ENCODE measurements around the gene PLEKHA6. TPM values are rescaled to one million over a fixed set of nuclear protein-coding genes. Genes with fewer than 3 reads are reported as not detected.
"Not testable (repeated sequence)": the region's sequence is repeated elsewhere in the genome, so short reads cannot be mapped to it uniquely, and the experiment has no call there.

PLEKHA6 gene
- total RNA-seq, 2 experiments from 2014 or later = not detected

DNA sequence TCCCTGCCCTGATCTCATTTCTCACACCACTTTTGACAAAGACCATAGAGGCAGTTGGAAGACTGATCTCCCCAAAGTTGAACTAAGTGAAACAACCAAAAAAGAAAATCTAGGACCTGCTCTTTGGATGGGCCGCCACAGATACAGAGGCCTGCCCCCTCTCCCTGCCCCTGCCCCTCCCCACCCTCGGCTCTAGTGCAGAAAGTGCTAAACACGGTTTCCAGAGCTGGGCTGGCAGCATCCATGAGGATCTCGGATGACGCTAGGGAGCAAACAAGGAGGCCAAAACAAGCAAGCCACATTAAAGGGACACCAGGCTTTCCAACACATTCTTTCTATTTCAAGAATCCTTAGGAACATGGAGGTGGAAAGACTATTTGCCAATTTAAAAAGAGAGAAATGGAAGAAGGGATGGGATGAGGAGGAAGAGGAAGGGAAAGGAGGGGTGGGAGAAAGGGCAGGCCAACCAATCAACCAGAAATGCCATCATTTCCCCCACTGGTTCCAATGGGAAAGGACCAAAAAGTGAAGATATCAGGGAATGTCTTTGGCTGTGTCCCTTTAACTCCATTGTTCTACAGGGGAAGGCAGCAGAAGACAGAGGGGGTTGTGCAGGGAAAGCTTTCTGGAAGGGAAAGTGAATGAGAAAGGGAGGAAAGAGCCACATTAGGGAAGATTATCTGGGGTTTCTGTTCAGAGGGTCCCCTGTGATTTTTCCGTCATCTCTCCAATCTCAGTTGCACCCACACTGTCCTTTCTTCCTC is 107.6 kb downstream of the PLEKHA6 start:
- Mint-ChIP-seq H3K27ac (no peak overlapping the region), H3K4me3 (no peak overlapping the region), H3K36me3 (ENCODE audit: low read depth) (no peaks in the 10 kb centered on the region), H3K4me1 (no peaks in the 10 kb centered on the region), H3K27me3 (no peaks in the 10 kb centered on the region), H3K9me3 (no peaks in the 10 kb centered on the region)
- ChIA-PET CTCF (no interaction called here), POLR2A (no interaction called here)
- no peak for DNase-seq

DNA sequence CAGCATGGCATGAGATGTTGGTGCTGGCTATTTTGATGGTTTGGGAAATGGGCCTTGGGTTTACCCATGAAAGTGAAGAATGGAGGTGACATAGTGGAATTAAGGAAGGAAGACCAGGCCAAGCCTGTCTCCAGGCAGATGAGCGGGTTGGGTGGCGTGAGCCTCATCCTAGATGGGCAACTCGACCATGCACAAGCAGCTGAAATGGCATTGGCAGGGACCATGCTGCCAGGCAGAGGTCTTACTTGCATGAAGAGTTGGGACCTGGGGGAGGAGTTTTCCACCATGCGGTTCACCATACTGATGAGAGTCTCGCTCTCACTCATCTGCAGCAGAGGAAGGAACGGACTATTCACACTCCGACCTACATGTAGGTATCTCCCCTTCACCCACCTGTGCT is 108.4 kb downstream of the PLEKHA6 start:
- Mint-ChIP-seq H3K9me3 (no peaks in the 10 kb centered on the region), H3K4me1 (no peaks in the 10 kb centered on the region)

DNA sequence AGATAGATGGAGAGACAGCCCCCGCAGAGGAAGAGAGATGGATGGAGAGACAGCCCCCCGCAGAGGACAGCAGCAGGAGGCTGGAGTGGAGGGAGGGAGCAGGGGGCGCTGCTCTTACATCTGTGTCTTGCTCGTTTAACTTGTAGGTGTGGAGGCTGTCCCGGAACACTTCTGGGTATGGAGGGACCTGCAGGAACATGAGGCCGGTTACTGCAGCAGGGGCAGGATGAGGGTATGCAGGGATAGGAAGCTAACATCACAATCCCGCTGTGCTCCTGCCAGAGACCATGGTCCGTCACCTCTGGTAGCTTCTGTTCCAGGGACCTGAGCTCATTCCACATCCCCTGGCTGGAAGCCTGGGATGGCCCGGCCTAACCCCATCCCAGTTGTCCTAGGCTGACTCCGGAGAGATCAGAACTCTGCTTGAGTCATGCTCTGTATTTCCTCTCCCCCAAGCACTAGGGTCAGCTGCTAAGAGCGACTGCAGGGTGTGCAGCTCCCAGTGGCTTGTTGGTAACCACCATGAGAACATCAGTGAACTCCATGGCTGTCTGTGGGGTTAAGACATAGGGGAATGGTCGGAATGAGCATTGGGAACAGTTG is 109.2 kb downstream of the PLEKHA6 start:
- Mint-ChIP-seq H3K4me3 (no peak overlapping the region), H3K36me3 (ENCODE audit: low read depth) (no peaks in the 10 kb centered on the region), H3K27ac (no peak overlapping the region), H3K9me3 (no peaks in the 10 kb centered on the region), H3K4me1 (no peaks in the 10 kb centered on the region), H3K27me3 (no peaks in the 10 kb centered on the region)
- CTCF ChIA-PET = no interaction called here
- DNase-seq = no peak
- POLR2A ChIA-PET = no interaction called here

More for the DNA sequence above, 108.4 kb downstream of the PLEKHA6 start:
- ChIA-PET POLR2A (no interaction called here), CTCF (no interaction called here)
- Mint-ChIP-seq H3K27me3 (no peaks in the 10 kb centered on the region), H3K27ac (no peak overlapping the region), H3K4me3 (no peak overlapping the region), H3K36me3 (ENCODE audit: low read depth) (no peaks in the 10 kb centered on the region)
- no peak for DNase-seq

GRCh38 chr1:204249736-204250427 is 109.8 kb downstream of the PLEKHA6 start:
- no peaks in the 10 kb centered on the region for H3K36me3 Mint-ChIP-seq (ENCODE audit: low read depth)
- H3K27me3 Mint-ChIP-seq = no peaks in the 10 kb centered on the region
- H3K27ac Mint-ChIP-seq = no peak overlapping the region
- CTCF ChIA-PET = no interaction called here
- H3K4me3 Mint-ChIP-seq = no peak overlapping the region
- DNase-seq = no peak
- H3K4me1 Mint-ChIP-seq = no peaks in the 10 kb centered on the region
- no peaks in the 10 kb centered on the region for H3K9me3 Mint-ChIP-seq
- POLR2A ChIA-PET = no interaction called here

DNA sequence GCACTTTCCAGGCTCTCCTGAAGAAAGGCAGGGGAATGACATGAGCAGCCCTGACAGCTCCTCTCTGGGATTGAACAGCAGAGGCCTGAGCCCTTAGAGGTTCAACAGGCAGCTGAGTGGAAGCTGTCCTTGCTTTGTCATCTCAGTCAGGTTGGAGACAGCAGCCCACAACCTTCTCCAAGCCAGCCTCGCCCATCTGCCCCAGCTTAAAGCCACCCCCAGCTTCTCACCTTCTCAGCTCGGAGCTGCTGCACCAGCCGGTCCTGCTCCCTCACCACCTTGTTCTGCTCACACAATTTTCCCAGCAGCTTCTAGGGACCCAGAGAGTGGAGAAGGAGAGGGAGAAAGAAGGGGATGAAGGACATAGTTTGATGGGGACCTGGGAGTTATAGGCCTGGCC is 110.8 kb downstream of the PLEKHA6 start:
- H3K36me3 Mint-ChIP-seq (ENCODE audit: low read depth) = no peaks in the 10 kb centered on the region
- no peaks in the 10 kb centered on the region for H3K9me3 Mint-ChIP-seq
- H3K4me1 Mint-ChIP-seq = no peaks in the 10 kb centered on the region
- no peak for DNase-seq
- ChIA-PET CTCF (no interaction called here), POLR2A (no interaction called here)
- no peak overlapping the region for H3K4me3 Mint-ChIP-seq
- no peak overlapping the region for H3K27ac Mint-ChIP-seq
- no peaks in the 10 kb centered on the region for H3K27me3 Mint-ChIP-seq

GRCh38 chr1:204246876-204247275 is 112.9 kb downstream of the PLEKHA6 start:
- Mint-ChIP-seq H3K4me3 (no peak overlapping the region), H3K27me3 (no peaks in the 10 kb centered on the region), H3K9me3 (no peaks in the 10 kb centered on the region), H3K4me1 (no peaks in the 10 kb centered on the region), H3K36me3 (ENCODE audit: low read depth) (no peaks in the 10 kb centered on the region), H3K27ac (no peak overlapping the region)
- CTCF ChIA-PET = interaction anchor here (0.9 to 1.4 kb wide), 2 partner anchors 15 to 116 kb away, joined by 3 read pairs; no protein-coding TSS in a partner anchor
- DNase-seq = no peak
- POLR2A ChIA-PET = no interaction called here

DNA sequence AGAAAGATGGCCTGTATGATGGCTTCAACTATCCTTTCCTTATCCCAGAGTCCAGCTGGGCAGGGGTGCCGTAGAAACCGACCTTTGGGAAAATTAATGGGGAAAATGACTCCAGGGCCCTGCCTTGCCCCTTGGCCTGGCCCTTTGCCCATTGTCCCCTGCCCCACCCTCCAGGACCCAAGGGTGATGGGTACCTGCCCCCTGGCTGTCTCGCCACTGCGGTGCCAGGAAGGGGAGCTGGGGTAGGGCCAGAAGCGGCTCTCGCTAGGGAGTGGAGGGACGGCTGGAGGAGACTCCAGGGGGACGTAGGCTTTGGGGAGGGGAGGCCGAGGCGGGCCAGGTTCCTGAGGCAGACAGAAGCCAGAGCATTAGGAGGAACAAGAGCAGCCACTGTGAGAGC is 116.8 kb downstream of the PLEKHA6 start:
- H3K9me3 Mint-ChIP-seq = no peaks in the 10 kb centered on the region
- H3K27me3 Mint-ChIP-seq = no peaks in the 10 kb centered on the region
- H3K27ac Mint-ChIP-seq = no peak overlapping the region
- no peak for DNase-seq
- no peak overlapping the region for H3K4me3 Mint-ChIP-seq
- ChIA-PET POLR2A (no interaction called here), CTCF (no interaction called here)
- no peaks in the 10 kb centered on the region for H3K4me1 Mint-ChIP-seq
- no peaks in the 10 kb centered on the region for H3K36me3 Mint-ChIP-seq (ENCODE audit: low read depth)

DNA sequence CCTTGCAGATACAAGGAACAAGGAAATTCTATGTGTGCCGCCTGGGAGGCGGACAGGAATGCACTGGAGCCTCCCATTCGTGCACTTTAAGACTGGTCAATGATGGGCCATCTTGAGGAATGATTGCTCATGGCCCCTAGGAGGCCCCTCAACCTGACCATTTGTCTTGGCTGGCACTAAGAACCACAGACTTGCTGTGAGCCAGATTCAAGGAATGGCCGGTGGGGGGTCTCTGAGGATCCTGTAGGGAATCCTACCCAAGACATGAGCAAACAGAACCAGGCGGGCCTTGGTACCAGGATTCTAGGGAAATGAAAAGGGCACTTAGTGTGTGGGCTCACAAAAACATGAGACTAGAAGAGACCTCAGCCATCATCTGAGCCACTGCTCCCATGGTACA is 117.8 kb downstream of the PLEKHA6 start:
- no peak for DNase-seq
- no peaks in the 10 kb centered on the region for H3K36me3 Mint-ChIP-seq (ENCODE audit: low read depth)
- H3K4me1 Mint-ChIP-seq = no peaks in the 10 kb centered on the region
- no peaks in the 10 kb centered on the region for H3K9me3 Mint-ChIP-seq
- H3K27ac Mint-ChIP-seq = no peak overlapping the region
- H3K4me3 Mint-ChIP-seq = no peak overlapping the region
- no peaks in the 10 kb centered on the region for H3K27me3 Mint-ChIP-seq
- ChIA-PET CTCF (no interaction called here), POLR2A (no interaction called here)

DNA sequence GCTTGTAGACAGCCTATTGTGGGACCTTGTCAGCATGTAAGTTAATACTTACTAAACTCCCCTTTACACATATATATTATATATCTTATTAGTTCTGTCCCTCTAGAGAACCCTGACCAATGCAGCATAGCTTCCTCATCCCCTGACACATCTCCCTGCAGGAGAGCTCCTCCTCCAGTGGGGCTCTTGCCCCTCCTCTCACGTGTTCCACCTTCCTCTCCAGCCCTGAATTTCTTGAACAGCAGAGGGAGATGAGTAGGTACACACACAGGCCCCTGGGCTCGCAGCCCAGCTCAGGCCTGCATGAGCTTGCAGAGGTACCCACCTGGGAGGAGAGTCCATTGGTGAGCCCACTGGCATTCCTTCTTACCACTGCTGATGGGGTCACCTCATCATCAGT is 118.7 kb downstream of the PLEKHA6 start:
- POLR2A ChIA-PET = no interaction called here
- Mint-ChIP-seq H3K4me3 (no peak overlapping the region), H3K4me1 (no peaks in the 10 kb centered on the region), H3K27ac (no peak overlapping the region), H3K9me3 (no peaks in the 10 kb centered on the region), H3K27me3 (no peaks in the 10 kb centered on the region), H3K36me3 (ENCODE audit: low read depth) (no peaks in the 10 kb centered on the region)
- DNase-seq = no peak
- CTCF ChIA-PET = no interaction called here

DNA sequence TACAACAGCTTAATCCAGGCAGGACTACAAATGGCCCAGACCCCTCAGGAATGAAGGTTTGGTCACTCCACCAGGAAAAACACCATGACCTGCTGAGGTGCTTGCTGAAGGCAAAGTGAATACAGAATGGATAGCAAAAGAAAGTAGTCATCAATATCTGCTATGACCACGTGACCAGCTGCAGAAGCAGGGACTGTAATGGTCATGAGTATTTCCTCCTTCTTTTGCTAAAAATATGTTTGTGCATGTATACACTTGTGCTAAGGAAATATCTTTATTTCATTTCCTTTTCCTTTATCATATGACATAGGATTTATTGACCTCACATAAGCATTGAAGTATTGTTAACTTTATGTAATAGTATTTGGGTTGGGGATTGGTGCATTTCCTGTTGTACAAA is 119.5 kb downstream of the PLEKHA6 start:
- Mint-ChIP-seq H3K27ac (no peak overlapping the region), H3K36me3 (ENCODE audit: low read depth) (no peaks in the 10 kb centered on the region), H3K27me3 (no peaks in the 10 kb centered on the region), H3K9me3 (no peaks in the 10 kb centered on the region), H3K4me3 (no peak overlapping the region), H3K4me1 (no peaks in the 10 kb centered on the region)
- POLR2A ChIA-PET = no interaction called here
- CTCF ChIA-PET = interaction anchor here (0.5 kb wide), 1 partner anchor 125 kb away, joined by 4 read pairs; no protein-coding TSS in a partner anchor
- DNase-seq = no peak

- H3K27ac Mint-ChIP-seq; H3K36me3 Mint-ChIP-seq (ENCODE audit: low read depth); H3K4me3 Mint-ChIP-seq; H3K4me1 Mint-ChIP-seq; CTCF ChIA-PET; POLR2A ChIA-PET; H3K9me3 Mint-ChIP-seq; H3K27me3 Mint-ChIP-seq; DNase-seq: not testable (repeated sequence)
Measured at GRCh38 chr1:204239401-204239800, 120.3 kb downstream of the PLEKHA6 start.

GRCh38 chr1:204238520-204238919 is 121.2 kb downstream of the PLEKHA6 start:
- not testable (repeated sequence) for H3K4me3 Mint-ChIP-seq, H3K27me3 Mint-ChIP-seq

DNA sequence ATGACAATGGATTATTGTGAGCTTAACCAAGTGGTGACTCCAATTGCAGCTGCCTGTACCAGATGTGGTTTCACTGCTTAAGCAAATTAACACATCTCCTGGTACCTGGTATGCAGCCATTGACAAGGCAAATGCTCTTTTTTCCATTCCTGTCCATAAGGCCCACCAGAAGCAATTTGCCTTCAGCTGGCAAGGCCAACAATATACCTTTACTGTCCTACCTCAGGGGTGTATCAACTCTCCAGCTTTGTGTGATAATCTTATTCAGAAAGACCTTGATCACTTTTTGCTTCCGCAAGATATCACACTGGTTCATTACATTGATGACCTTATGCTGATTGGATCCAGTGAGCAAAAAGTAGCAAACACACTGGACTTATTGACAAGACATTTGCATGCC is 122.2 kb downstream of the PLEKHA6 start:
- POLR2A ChIA-PET; H3K36me3 Mint-ChIP-seq (ENCODE audit: low read depth); H3K9me3 Mint-ChIP-seq; H3K4me1 Mint-ChIP-seq; H3K27ac Mint-ChIP-seq; H3K4me3 Mint-ChIP-seq; H3K27me3 Mint-ChIP-seq; DNase-seq: not testable (repeated sequence)
- CTCF ChIA-PET = interaction anchor here (1.1 kb wide), 1 partner anchor 26 kb away, joined by 3 read pairs; no protein-coding TSS in a partner anchor

More at GRCh38 chr1:204238520-204238919, 121.2 kb downstream of the PLEKHA6 start:
- CTCF ChIA-PET; H3K4me1 Mint-ChIP-seq; POLR2A ChIA-PET; H3K36me3 Mint-ChIP-seq (ENCODE audit: low read depth); H3K9me3 Mint-ChIP-seq; H3K27ac Mint-ChIP-seq; DNase-seq: not testable (repeated sequence)

All from activated CD4-positive, alpha-beta T cell treated with anti-CD3 and anti-CD28 coated beads, Interleukin-2, amount 10 ng/mL, durations not matched to agents 7 days and 5 days (primary cell).